GM10847 (cell line): ENCODE measurements around the gene SCYGR4.

ENCODE experiments used
- POLR2A ChIP-seq: IDR thresholded peaks from 2 replicates; pipeline ENCODE4 v1.6.1; 2011; ENCODE audit not compliant: insufficient read length; ENCODE audit errors: extremely low read depth

The SCYGR4 gene

GRCh38 chr2:227607941-227608340 lies 9.4 kb upstream of the SCYGR4 start:
- TF ChIP-seq POLR2A = no peak

GRCh38 chr2:227608561-227609338 lies 8.5 kb upstream of the SCYGR4 start:
- TF ChIP-seq POLR2A = no peak

GRCh38 chr2:227610123-227610522 lies 7.2 kb upstream of the SCYGR4 start:
- no peak for TF ChIP-seq POLR2A

- TF ChIP-seq POLR2A = no peak
Observed at GRCh38 chr2:227612546-227613271, 4.6 kb upstream of the SCYGR4 start.

GRCh38 chr2:227613272-227613660 lies 4.0 kb upstream of the SCYGR4 start:
- TF ChIP-seq POLR2A = no peak

GRCh38 chr2:227614246-227614645 lies 3.1 kb upstream of the SCYGR4 start:
- no peak for TF ChIP-seq POLR2A

GRCh38 chr2:227614740-227615139 lies 2.6 kb upstream of the SCYGR4 start, which contains the start of gene SCYGR3:
Gene SCYGR3, minus strand, starts transcription at chr2:227614840. Its CDS starts 0 bp downstream, at chr2:227614840.
- TF ChIP-seq POLR2A = no peak

GRCh38 chr2:227615181-227615580 lies 2.1 kb upstream of the SCYGR4 start:
- TF ChIP-seq POLR2A = no peak

- no peak for TF ChIP-seq POLR2A
Observed at GRCh38 chr2:227615906-227616305, 1.4 kb upstream of the SCYGR4 start.

- no peak for TF ChIP-seq POLR2A
Observed at GRCh38 chr2:227616631-227617030, 667 bp upstream of the SCYGR4 start.

GRCh38 chr2:227623226-227623625 lies 5.9 kb downstream of the SCYGR4 start:
- no peak for TF ChIP-seq POLR2A

GRCh38 chr2:227625420-227625819 lies 8.1 kb downstream of the SCYGR4 start:
- no peak for TF ChIP-seq POLR2A

- TF ChIP-seq POLR2A = no peak
Observed at GRCh38 chr2:227626580-227627151, 9.4 kb downstream of the SCYGR4 start.

GRCh38 chr2:227627769-227628168 lies 10.5 kb downstream of the SCYGR4 start:
- no peak for TF ChIP-seq POLR2A

GRCh38 chr2:227629435-227629834 lies 12.1 kb downstream of the SCYGR4 start:
- no peak for TF ChIP-seq POLR2A

- TF ChIP-seq POLR2A = no peak
Observed at GRCh38 chr2:227630322-227630721, 13.0 kb downstream of the SCYGR4 start.

GRCh38 chr2:227632827-227633226 lies 15.5 kb downstream of the SCYGR4 start:
- no peak for TF ChIP-seq POLR2A

- no peak for TF ChIP-seq POLR2A
Observed at GRCh38 chr2:227634201-227634600, 16.9 kb downstream of the SCYGR4 start.
